HG03280 (cell line): ENCODE results near the gene CPNE4.
"Not testable (repeated sequence)": the region's sequence is repeated elsewhere in the genome, so short reads cannot be mapped to it uniquely, and the experiment has no call there.

Experiments used
- ATAC-seq: cut with Tn5 transposase; IDR thresholded peaks from one replicate; pipeline ENCODE4 v1.9.1; 2021; ENCODE audit warnings: mild to moderate bottlenecking, moderate library complexity; ENCODE audit not compliant: unreplicated experiment

Gene CPNE4

DNA sequence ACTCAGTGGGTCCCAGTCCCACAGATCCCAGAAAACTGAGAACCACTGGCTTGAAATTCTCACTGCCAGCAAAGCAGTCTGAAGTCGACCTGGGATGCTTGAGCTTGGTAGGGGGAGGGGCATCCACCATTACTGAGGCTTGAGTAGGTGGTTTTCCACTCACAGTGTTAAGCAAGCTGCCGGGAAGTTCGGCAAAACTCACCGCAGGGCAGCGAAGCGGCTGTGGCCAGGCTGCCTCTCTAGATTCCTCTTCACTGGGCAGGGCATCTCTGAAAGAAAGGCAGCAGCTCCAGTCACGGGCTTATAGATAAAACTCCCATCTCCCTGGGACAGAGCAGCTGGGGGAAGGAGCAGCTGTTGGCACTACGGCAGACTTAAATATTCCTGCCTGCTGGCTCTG is 71.4 kb downstream of the CPNE4 start:
- ATAC-seq = not testable (repeated sequence)

DNA sequence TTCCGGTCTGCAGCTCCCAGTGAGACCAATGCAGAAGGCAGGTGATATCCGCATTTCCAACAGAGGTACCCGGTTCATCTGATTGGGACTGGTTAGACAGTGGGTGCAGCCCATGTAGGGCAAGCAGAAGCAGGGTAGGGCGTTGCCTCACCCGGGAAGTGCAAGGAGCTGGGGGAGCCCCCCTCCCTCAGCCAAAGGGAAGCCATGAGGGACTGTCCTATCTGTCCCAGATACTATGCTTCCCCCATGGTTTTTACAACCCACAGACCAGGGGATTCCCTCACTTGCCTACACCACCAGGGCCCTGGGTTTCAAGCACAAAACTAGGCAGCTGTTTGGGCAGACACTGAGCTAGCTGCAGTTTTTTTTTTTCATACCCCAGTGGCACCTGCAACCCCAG is 71.8 kb downstream of the CPNE4 start:
- ATAC-seq = no peak

DNA sequence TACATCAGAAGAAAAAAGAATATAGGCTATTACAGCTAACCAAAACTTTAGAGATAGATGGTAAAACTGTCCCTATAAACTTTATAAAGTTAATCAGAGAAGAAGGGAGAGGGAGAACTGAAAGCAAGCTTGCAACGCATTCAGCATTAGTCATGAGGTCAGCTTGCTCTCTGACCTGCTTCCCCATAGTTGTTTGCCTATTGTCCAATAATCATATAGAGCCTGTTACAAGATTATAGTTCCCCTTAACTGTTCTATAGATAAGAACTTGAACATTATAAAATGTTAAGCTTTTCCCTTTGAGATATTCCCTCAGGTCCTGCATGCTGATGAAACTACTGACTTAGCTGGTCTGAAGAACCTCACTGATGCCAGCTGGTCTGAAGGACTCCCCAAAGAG is 74.5 kb downstream of the CPNE4 start:
- ATAC-seq = no peak

DNA sequence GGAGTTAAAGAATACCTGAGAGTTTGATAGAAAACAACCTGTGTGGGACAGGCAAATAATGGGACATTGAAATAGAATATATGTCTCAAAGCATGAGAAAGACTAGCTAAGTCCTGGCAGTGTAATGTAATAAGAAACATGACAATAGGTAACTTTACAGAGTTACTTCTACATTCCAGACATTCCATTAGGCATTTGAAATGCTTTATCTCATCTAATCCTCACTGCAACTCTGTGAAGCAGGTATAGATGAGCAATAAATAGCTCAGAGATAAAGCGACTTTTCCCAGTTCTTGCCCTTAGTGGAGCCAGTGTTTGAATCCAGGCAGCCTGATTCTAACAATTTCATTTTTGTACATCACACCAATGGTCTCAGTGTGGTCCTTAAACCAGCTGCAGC is 76.8 kb downstream of the CPNE4 start:
- ATAC-seq = no peak

DNA sequence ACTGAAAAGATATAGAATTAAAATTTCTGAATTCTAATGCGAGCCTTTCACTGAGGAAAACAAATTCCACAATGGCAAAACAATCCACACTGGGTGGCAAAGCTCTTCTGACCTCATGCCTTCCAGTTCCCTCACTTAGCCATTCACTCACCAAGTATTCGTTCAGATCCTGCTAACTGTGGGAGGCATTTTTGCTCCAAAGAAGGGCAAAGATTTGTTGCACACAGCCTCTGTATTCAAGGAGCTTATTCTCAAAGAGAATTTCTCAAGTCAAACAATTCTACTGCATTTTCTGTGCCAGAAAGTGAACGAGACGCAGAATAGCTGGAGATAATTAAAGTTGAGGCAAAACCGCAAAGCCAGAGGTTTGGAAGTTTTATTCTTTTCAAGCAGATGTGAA is 77.3 kb downstream of the CPNE4 start:
- ATAC-seq = no peak

DNA sequence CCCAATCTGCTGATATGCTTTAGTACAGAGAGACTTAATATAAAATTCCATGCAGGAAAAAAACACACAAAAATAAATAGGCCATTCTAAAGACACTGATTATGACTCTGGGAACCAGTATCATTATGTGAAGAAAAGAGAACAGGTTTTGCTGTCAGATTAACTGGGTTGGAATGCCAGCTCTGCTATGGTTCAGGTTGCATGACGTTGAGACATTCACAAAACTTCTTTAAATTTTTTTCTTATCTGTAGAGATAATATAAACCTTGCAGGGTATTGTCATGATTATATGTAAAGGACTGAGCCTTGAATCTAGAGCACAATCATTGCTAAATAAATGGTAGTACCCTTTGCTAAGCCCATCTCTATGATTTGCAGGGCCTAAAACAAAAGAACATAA is 86.0 kb downstream of the CPNE4 start:
- no peak for ATAC-seq

DNA sequence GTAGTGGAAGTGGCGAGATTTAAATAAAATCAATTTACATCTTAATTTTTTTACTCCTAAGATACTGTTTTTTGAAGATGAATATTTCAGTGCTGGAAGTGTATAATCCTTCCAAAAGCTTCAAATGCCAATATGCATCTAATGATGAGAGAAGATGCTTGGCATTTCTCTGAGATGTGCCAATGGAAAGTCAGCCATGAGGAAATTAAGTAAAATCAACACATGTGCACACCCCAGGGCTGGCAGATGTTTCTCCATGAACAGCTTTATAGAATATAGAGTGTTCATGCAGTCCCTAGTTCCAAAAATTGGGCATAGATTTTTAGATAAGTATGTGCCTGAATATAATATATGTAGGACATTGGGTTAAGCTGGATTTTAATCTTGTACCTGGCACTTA is 90.1 kb downstream of the CPNE4 start:
- ATAC-seq = no peak

DNA sequence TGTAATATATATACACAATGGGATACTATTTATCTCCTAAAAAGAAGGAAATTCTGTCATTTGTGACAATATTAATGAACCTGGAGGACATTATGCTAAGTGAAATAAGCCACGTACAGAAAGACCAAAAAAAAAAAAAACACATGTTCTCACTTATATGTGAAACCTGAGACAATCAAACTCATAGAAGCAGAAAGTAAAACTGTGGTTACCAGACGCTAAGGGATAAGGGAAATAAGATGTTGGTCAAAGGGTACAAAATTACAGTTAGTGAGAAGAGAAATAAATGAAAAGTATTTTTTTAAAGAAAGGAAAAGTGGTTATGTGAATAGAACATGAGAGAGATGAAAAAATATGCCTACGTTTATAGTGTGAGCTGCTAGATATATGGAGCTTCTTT is 101.1 kb downstream of the CPNE4 start:
- ATAC-seq = no peak

DNA sequence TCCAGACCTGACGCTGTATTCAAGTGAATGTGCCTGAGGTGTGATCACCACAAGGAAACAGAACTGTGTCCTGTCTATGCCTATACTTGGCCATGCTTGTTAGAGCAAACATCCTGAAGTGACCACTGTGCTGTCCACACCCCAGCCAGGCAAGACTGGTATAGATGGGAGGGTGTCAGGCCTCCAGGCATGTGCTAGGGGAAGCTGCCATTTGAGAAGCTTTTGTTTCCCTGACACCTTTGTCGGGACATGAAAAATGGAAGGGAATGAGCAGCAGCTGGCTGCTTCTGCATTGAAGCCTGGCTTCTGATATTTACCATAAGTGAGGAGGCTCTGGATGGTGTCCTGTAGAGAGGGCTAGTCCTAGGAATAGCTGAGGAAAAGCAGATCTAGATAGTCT is 106.2 kb downstream of the CPNE4 start:
- ATAC-seq = no peak

DNA sequence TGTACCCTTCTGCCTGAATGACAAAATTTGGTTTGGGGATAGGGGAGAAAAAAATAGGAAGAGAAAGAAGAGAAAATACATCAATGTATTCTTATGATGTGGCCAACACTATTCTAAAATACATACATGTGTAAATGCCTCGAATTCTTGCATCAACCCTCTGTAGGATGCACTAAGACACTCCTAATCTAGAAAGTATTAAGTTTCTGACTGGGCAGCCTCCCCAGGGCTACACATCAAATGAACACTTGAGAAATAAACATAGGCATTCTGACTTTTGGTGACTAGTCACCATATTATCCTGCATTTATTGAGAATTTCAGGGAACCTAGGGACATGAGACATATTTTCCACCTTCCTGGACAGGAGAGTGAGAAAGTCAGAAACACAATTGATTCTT is 109.2 kb downstream of the CPNE4 start:
- ATAC-seq = no peak

DNA sequence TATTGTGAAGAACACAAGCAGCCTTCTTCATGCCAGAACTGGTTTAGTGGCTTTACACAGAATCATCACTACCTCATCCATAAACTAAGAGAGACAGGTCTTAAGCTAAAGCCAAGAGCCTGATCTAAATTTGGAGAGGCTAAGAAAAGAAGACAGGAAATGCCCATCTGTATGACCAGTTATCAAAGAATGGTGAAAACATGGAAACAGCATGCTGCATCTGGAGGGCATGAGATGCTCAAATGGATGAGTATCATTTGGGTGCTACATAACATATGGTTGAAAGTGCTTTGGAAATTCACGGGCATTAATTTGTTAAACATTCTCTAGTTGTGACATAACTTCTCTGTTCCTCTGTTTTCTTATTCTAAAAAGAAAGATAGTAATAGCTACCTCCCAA is 112.5 kb downstream of the CPNE4 start:
- ATAC-seq = no peak

DNA sequence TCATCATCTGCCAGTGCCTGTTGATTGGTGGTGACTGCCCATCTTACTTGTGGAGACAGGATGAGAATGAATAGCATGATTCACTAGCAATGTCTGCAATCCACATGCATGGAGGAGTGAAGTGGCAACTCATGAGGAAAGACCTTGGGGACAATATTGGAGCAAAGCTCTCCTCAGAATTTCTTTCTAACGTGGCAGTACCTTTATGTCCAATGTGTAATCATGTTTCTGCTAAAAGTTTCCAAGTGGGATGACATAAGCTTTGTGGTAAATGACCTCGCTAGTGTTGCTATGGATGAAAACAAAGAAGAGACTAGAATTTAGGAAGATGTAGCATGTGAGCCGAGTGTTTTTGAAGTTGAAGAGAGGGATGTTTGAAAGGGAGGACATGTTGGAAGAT is 117.8 kb downstream of the CPNE4 start:
- no peak for ATAC-seq

DNA sequence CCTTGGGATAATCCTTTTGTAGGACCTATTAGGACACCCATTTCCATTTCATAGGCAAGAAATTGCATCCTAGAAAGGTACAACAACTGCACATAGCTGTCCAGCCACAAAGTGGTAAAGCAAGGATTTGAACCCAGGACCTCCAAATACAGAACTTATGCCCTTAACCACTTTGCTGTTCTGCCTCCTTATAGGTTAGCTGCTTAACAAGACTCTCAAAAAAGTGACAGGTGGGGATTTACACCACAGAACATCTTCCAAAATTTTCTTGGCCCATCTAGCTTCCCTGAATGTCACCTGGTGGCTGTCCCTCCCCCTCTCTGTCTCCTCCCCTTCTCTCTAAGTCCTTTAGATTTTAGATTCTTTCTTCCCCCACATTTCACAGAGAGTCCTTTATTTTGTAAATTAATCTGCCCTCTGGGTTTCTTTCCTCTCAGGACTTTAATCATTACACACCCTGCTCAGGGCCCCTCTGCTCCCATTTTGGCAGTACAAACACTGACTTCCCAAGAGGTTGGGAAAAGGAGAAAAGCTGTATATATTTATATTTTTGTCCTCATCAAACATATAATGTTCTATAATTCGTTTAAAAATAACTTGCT is 120.6 kb downstream of the CPNE4 start:
- ATAC-seq = no peak

DNA sequence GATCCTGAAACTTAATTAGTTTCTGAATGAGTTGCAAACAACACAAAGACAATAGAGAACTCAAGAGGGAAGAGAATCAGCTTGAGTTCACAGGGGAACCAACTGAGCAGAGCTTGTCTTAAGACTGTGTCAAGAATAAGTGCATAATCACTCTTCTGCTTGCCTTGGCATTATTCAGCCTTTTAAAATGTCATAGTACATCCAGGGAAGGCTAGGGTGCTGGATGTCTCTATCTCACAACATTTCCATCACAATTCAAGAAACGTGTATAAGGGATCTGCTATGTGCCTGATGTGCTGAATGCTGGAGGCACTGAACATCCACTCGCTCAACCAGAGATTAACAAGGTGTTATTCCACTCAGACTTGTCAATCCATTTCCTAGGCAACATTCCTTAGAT is 122.6 kb downstream of the CPNE4 start:
- ATAC-seq = no peak

DNA sequence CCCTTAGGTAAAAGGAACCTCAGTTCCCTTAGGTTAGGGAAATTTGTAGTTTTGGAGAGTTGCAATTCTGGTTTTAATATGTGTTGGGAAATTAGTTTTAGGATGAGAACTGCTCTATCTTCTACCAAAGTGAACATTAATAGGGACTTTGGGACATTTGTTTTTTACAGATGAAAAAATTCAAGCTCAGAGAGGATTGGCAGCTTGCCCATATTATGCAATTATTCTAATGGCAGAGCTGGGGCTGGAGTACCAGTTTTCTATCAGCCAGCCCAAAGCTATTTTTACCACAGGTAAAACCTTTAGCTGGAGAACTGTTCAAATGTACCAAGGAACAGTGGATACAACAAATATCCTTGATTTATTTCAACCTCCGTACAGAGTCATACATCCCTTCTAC is 127.0 kb downstream of the CPNE4 start:
- ATAC-seq = no peak

DNA sequence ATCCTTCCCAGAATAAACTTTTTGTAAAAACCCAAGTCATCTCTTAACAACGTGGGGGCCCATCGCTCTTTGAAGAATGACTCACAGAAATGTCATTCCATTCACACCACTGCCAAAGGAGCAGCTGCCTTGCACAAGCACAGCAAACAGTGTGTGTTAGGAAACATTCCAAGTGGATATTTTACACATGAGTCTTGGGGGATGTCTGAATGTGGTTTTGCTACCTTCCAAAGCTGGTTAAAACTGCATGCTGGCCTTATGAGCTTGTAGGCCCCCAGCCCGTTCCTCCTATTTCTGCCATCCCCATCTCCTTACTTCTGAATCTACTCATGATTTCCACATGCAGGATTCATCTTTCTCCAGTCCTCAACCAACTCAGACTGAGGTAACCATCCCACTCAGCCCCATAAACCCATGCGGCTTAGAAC is 130.8 kb downstream of the CPNE4 start:
- ATAC-seq = no peak

DNA sequence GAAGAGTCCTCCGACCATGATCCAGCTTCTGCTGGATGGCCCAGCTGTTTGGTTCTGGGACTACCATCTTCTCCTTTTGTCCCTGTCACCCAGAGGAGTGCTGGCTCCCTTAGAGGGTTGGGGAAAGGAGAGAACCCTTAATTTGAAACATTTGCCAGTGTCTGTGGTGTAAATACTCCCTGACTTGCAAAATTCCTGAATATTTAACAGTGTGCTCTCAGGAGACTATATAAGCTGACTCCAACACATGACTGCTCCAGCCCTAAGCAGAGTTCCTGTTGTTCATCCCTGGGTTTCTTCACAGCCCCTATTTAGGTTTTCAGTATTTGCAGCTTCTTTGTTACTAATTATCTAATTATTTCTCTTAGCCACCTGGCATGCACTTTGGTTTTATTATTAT is 133.1 kb downstream of the CPNE4 start:
- no peak for ATAC-seq

DNA sequence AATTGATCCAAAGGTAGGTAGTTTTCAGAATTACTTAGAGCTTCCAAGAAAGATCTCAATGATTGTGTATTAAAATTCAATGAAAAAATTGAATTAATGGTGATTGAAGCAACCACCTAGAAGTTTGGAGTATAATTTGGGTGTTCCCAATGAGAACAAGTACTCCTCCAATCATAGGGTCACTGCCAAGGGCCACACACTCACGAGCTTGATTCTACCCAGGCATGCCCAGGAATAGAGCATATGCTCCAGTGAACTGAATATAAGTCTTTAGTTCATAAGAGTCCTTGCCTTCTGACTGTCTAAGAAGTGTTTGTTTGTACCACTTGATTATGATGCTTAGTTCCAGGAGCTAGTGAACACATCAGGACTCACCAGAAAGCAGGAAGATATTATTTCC is 133.9 kb downstream of the CPNE4 start:
- no peak for ATAC-seq

DNA sequence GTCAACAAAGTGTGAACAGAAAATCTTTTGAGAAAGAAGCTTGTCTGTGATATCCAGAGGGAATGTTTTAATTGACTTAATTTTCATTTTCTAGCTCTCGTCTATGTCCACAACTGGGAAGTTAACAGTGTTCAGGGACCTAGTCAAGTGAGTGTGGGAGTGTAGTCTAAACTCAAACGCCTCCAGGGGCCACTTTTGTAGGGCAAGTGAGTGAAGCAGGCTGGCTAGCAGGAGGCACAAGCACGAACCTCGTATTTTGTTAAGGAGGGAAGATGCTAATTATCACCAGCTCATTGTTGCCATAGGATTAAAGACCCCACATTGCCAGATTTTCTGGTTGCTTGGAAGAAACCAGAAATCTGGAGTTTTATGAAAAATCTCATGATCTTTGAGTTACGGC is 135.8 kb downstream of the CPNE4 start:
- no peak for ATAC-seq

DNA sequence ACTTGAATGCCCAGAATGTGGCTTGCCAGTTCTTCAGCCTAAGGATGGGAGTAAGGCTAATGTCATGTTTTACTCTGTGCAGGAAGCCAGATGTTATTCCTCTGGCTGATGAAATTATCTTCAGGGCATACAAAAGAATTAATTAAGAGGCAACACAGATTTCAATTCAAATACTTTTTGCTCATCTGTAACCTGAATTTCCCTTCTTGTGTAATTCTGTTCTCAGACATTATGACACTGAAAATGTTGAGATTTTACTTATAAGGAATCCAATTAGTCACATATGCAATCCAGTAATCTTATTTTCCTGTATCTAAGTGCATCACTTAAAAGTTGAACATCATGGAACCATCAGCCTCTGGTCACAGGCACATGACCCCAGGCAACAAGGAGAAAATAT is 136.5 kb downstream of the CPNE4 start:
- no peak for ATAC-seq

DNA sequence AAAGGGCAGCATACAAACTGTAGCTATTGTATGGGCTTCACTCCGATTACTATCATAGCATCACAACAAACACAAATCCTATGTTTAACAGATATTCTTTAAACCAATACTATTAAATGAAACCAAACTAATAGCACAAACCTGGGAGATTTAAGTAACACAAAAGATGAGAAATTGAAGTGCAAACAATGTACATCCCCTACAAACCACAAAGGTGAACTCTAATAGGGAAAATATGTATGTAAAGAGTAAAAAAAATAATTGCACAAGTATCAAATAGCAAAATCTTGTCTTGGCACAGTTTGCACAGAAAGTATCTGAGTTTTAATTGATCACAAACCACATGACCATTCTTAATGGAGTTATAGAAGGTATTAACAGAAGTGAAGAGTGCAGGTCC is 138.5 kb downstream of the CPNE4 start:
- no peak for ATAC-seq

DNA sequence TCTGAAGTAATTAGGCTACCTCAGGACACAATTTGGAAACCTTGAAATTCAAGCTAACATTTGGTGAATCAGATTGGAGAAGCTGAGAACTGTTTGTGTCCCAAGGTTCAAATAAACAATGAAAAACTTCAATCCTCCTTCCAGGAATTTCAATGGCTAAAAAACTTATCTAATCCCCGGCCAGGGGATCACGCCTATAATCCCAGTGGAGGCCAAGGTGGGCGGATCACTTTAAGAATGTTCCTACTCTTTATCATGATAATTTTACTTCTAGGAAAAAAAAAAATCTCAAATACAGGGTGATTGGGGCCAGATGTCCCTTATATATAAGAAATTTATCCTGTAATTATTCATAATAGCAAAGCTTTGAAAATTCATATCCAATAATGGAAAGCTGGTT is 139.0 kb downstream of the CPNE4 start:
- ATAC-seq = no peak

DNA sequence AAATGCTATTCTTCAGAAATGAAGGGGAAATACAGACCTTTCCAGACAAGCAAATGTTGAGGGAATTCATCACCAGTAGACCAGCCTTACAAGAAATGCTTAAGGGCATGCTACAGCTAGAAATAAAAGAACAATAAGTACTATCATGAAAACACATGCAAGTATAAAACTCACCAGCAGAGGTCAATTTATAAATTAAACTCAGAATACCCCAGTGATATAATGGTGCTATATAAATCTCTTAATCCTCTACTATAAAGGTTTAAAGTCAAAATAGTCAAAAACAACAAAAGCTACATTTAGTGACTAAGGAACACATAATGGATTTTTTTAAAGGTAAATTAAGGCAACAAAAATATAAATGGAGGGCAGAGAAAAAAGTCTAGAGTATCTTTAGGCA is 142.5 kb downstream of the CPNE4 start:
- ATAC-seq = no peak

DNA sequence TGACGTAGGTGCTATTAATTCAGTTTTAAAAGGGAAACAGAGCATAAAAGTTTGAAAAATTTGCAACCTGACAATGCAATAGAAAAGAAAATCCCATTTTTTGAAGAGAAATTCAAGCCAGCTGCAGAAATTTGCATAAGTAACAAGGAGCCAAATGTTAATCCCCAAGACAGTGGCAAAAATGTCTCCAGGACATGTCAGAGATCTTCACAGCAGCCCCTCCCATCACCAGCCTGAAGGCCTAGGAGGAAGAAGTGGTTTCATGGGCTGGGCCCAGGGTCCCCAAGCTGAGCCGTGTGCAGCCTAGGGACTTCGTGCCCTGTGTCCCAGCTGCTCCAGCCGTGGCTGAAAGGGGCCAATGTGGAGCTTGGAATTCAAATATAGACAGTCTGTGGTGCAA is 148.9 kb downstream of the CPNE4 start:
- ATAC-seq = not testable (repeated sequence)
